Measurements from ENCODE around the gene WBP1L. TPM values are rescaled to one million over a fixed set of nuclear protein-coding genes. Genes with fewer than 3 reads are reported as not detected.

The WBP1L gene
- total and polyA plus RNA-seq, 2 of the 13 experiments (the other 11 are each of a cell fraction or from before 2014, with no cell fraction given): 8.3 to 12.3 TPM

- TF ChIP-seq KIAA2018 (CRISPR knock-in tag; IDR thresholded peaks at IDR 0.05; ENCODE audit: borderline replicate concordance): no peak
- TF ChIP-seq NFKBIZ (CRISPR knock-in tag; IDR thresholded peaks at IDR 0.05): no peak
- no peak for TF ChIP-seq SP2 (CRISPR knock-in tag; IDR thresholded peaks at IDR 0.05)
- TF ChIP-seq ZNF232 (CRISPR knock-in tag; IDR thresholded peaks at IDR 0.05; ENCODE audit: borderline replicate concordance): peak; percentile 68; the same call in 1 of the 2 replicates
- no peak for TF ChIP-seq ZNF124 (CRISPR knock-in tag; IDR thresholded peaks at IDR 0.05)
- TF ChIP-seq ZNF609 (CRISPR knock-in tag; IDR thresholded peaks at IDR 0.05; ENCODE audit: borderline replicate concordance): peak; percentile 33; the same call in 1 of the 2 replicates
- TF ChIP-seq DPF2 (CRISPR knock-in tag; IDR thresholded peaks at IDR 0.05; ENCODE audit: borderline replicate concordance, low read depth): no peak
- TF ChIP-seq TBL1XR1 (IDR thresholded peaks at IDR 0.05; ENCODE audit: borderline replicate concordance, low read length, partially characterized antibody): no peak
- no peak for TF ChIP-seq FOXP1 (IDR thresholded peaks at IDR 0.05)
- no peak for TF ChIP-seq FOXP1 (CRISPR knock-in tag; IDR thresholded peaks at IDR 0.05)
- no peak for TF ChIP-seq ATRX (CRISPR knock-in tag; IDR thresholded peaks at IDR 0.05; ENCODE audit: borderline replicate concordance)
- no peak for TF ChIP-seq CSRNP1 (CRISPR knock-in tag; IDR thresholded peaks at IDR 0.05)
- no peak; the same call in 1 of the 2 replicates for TF ChIP-seq ZNF264 (CRISPR knock-in tag; IDR thresholded peaks at IDR 0.05)
Measured at GRCh38 chr10:102714621-102715455, 28.9 kb upstream of the WBP1L start, which contains the start of gene SFXN2 (continued).
